ENCODE results near the gene CENPM.

Gene CENPM

DNA sequence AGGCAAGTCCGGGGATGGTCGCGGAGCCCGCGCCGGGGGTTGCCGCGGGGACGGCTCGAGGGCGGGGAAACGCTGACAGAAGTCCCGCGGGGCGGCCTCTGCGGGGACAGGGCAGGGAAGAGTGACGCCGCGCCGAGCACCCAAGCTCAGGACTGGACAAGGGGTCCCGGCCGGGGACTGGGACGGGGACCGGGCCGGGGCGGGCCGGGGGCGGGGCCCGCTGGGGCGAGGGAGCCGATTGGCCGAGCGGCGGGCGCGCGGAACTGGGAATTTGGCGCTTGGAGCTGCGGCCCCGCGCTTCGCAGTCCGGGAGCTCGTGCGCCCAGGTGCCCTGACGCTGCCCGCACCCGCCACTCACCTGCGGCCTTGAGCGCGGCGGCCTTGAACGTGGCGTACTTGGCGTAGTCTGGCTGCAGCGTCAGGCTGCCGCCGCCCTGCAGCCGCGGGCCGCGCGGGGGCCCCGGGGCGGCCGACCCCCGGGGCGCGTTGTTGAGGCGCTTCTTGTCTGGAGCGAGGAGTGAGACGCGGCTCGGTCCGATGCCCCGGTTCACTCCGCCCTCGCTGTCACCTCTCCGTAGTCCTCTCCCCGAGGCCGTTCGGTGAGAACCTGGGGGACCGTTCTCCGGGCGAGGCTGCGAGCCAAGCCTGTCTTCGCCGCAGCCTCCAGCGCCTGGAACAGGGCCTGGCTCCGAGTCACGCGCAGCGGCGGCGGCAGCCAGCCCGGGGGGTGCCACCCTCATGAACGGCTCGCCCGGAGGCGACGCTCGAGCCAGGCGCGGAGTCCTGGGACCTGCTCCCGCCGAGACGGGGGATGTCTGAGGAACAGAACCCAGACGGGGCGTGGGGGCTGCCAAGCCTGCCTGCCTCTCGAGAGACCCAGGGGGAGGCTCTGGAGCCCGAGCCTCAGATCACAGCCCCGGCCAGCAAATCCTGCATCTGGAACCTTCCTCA, 36.6 kb downstream of the CENPM start:
- no peak for TF ChIP-seq CTCF (IDR thresholded peaks at IDR 0.05; ENCODE audit: control insufficient read depth, insufficient read depth, low read depth, low read length, missing control alignments)
- no peak overlapping the region; the same call in 1 of the 2 replicates for H3K4me3 ChIP-seq (ENCODE audit: control insufficient read depth, low read depth, low read length)
- no peak for DNase-seq (ENCODE audit: low read depth)

DNA sequence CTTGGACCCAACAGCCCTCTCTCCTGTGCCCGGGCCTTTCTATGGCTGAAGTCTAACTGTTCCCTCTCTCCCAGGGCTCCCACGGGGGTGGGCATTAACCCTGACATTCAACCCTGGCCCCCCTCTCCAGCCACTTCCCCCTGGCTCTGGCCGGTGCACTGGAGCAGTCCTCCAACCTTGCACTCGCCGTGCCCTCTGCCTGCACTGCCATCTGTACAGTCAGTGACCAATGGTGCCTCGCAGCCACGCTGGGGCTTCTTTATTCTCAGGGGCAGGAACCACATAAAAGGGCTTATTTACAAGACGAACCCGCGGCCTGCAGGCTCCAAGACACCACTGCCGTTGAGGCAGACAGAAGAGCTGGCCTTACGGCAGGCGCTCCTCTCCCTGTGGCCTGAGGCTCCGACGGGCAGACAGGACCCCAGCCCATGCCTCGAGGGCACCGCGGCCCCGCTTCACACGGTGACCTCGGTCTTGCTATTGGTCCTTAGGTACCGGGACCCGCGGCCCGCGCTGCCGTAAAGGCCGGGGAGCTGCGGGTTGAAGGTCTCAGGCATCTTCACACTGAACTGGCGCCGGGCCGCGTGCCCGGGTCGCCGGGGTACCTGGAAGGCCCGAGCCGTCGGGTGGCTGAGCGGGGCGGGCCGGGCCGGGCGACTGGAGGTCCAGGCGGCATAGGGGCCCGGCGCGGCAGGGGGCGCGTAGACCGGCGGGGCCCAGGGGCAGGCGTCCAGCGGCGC, 37.5 kb downstream of the CENPM start:
- no peak overlapping the region for H3K4me3 ChIP-seq (ENCODE audit: control insufficient read depth, low read depth, low read length)
- TF ChIP-seq CTCF (IDR thresholded peaks at IDR 0.05; ENCODE audit: control insufficient read depth, insufficient read depth, low read depth, low read length, missing control alignments): no peak
- DNase-seq (ENCODE audit: low read depth): no peak

DNA sequence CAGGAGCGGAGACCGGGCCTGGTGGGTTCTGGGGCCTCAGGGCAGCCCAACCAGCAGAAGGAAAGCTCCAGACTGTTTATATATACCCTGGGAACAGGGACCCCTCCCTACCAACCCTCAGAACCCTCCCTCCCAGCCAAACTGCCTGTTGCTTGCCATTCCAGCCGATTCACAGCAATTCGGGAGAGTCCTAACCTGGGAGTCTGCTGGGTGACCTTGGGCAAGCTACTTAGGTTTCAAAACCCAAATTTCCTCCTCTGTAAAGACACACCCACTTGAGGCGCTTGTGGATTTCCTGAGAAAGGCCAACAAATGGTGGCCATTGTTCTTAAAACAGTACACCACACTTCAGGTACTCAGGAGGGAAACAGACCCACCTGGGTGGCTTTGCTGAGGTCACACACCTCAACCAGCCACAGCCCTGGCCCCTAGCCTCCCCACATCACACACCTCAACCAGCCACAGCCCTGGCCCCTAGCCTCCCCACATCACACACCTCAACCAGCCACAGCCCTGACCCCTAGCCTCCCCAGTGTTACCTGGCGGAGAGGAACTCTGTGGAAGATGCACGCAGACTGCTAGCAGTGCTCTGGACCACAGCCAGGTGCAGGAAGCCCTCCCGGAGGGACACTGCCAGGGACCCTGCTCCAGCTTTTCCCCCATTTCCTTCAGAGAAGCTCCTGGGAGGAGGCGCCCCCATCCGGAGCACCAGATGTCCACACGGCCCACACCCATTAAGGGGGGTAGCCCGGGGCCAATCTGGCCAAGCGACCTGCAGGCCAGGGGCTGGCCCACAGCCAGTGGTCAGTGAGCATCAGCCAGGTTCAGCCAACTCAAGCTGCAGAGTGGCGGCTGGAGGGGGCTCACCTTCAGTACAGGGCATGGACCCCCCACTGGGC, 38.3 kb downstream of the CENPM start:
- H3K4me3 ChIP-seq (ENCODE audit: control insufficient read depth, low read depth, low read length): no peak overlapping the region
- no peak for TF ChIP-seq CTCF (IDR thresholded peaks at IDR 0.05; ENCODE audit: control insufficient read depth, insufficient read depth, low read depth, low read length, missing control alignments)
- no peak for DNase-seq (ENCODE audit: low read depth)

DNA sequence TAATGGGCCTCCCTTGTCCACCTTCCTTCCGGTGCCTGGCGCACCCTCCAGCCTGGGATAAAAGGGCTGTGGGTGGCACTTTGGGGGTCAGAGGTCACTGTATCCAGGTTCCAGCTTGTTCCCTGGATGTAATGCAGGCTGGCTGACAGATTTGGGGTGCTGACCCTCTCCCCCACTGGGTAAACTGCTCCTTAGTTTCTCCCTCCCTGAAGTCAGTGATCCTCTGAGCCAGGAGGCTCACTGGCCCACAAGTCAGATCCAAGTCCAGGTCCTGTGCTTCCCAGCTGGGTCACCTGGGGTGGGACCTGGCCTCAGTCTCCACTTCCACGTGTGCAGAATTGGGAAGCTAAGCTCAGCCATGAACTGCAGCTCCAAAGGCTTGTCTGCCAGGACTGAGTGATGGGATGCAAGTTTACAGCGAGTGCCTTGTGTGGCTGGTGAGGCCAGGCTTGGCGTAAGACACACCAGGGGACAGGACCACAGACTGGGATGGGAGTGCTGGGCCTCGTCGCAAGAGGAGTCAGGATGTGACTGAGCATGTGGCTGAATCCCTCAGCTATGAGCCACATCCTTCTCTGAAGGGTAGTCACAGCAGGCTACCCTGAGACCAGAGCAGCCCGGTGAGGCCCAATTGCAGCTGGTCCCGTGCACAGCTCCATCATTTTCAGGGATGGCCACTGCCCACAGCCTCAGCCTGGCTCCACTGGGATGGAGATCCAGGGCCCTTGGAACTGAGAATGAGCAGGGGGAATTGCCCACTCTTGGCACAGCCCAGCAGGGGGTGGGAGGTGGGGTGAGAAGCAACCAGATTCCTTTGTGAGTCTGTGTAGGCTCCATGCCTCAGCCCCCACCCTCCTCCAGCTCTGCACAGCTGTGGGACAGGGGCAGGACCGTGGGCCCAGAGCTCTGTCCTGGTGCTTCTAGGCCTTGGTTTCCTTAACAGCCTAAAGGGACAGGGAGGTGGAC, 39.2 kb downstream of the CENPM start:
- TF ChIP-seq CTCF (IDR thresholded peaks at IDR 0.05; ENCODE audit: control insufficient read depth, insufficient read depth, low read depth, low read length, missing control alignments): no peak
- no peak for DNase-seq (ENCODE audit: low read depth)
- no peak overlapping the region for H3K4me3 ChIP-seq (ENCODE audit: control insufficient read depth, low read depth, low read length)

- H3K4me3 ChIP-seq (ENCODE audit: control insufficient read depth, low read depth, low read length): no peak overlapping the region
- no peak for TF ChIP-seq CTCF (IDR thresholded peaks at IDR 0.05; ENCODE audit: control insufficient read depth, insufficient read depth, low read depth, low read length, missing control alignments)
- no peak for DNase-seq (ENCODE audit: low read depth)
These were observed 40.1 kb downstream of the CENPM start for GRCh38 chr22:41906822-41907221.

Data from AG09309 (cell line).